Mesenchymal stem cell (in vitro differentiated cells and primary cell): ENCODE data around the gene RAC3. TPM values are rescaled to one million over a fixed set of nuclear protein-coding genes. Genes with fewer than 3 reads are reported as not detected.

Experiments used
- DNase-seq: peaks from one replicate; pipeline ENCODE4 v3.0.0-alpha.2; 2013
- H2AFZ ChIP-seq: one replicate; pipeline ENCODE4 v1.6.1; 2013; ENCODE audit warnings: low read depth, mild to moderate bottlenecking, control low read depth, inconsistent platforms, low read length, moderate library complexity
- H2AK5ac ChIP-seq: 2 replicates; pipeline ENCODE4 v1.6.1; 2013; ENCODE audit warnings: low read length, moderate library complexity, mild to moderate bottlenecking, inconsistent platforms; ENCODE audit not compliant: severe bottlenecking
- H2BK120ac ChIP-seq: one replicate; pipeline ENCODE4 v1.6.1; 2013; ENCODE audit warnings: low read depth, mild to moderate bottlenecking, inconsistent platforms, low read length, moderate library complexity
- H2BK12ac ChIP-seq, 2 experiments: one replicate each; pipeline ENCODE4 v1.6.1; 2013; ENCODE audit warnings: inconsistent platforms in 2 of 2, low read length in 2 of 2, mild to moderate bottlenecking in 2 of 2, moderate library complexity in 2 of 2, control low read depth in 1 of 2
- H2BK15ac ChIP-seq: one replicate; pipeline ENCODE4 v1.6.1; 2013; ENCODE audit warnings: mild to moderate bottlenecking, low read depth, inconsistent platforms; ENCODE audit not compliant: poor library complexity, severe bottlenecking
- H2BK5ac ChIP-seq: 2 replicates; pipeline ENCODE4 v1.6.1; 2013; ENCODE audit warnings: low read depth, mild to moderate bottlenecking, low read length, control low read depth, inconsistent platforms; ENCODE audit not compliant: poor library complexity, severe bottlenecking
- H3K14ac ChIP-seq, 2 experiments: one replicate each; pipeline ENCODE4 v1.6.1; 2013; ENCODE audit warnings: inconsistent platforms in 2 of 2, low read length in 2 of 2, control low read depth in 1 of 2, mild to moderate bottlenecking in 1 of 2, moderate library complexity in 1 of 2
- H3K18ac ChIP-seq, 2 experiments: one replicate each; pipeline ENCODE4 v1.6.1; 2013; ENCODE audit warnings: inconsistent platforms in 2 of 2, low read length in 2 of 2, control low read depth in 1 of 2, low read depth in 1 of 2, mild to moderate bottlenecking in 1 of 2
- H3K23ac ChIP-seq, 2 experiments: one replicate each; pipeline ENCODE4 v1.6.1; 2013; ENCODE audit warnings: inconsistent platforms in 2 of 2, low read length in 2 of 2, mild to moderate bottlenecking in 2 of 2, moderate library complexity in 2 of 2, control low read depth in 1 of 2
- H3K27ac ChIP-seq: 2 replicates; pipeline ENCODE4 v1.5.1; 2013; ENCODE audit warnings: mild to moderate bottlenecking, moderate library complexity, low read length, control low read depth, inconsistent platforms; ENCODE audit not compliant: poor library complexity, severe bottlenecking
- H3K27me3 ChIP-seq, 2 experiments: 2 replicates each; pipeline versions ENCODE4 v1.6.1 to v1.7.0; 2013; ENCODE audit warnings: low read length in 2 of 2, mild to moderate bottlenecking in 2 of 2, moderate library complexity in 2 of 2, control low read depth in 1 of 2, inconsistent platforms in 1 of 2; ENCODE audit not compliant: control insufficient read depth in 1 of 2, insufficient read depth in 1 of 2
- H3K36me3 ChIP-seq, 2 experiments: 2 replicates each; pipeline versions ENCODE4 v1.6.1 to v1.7.0; 2013; ENCODE audit warnings: low read length in 2 of 2, control low read depth in 1 of 2, inconsistent platforms in 1 of 2, low read depth in 1 of 2, mild to moderate bottlenecking in 1 of 2; ENCODE audit not compliant: insufficient read depth in 2 of 2, control insufficient read depth in 1 of 2
- H3K4ac ChIP-seq, 2 experiments: one replicate each; pipeline ENCODE4 v1.6.1; 2013; ENCODE audit warnings: inconsistent platforms in 2 of 2, low read length in 2 of 2, mild to moderate bottlenecking in 2 of 2, moderate library complexity in 2 of 2, control low read depth in 1 of 2, low read depth in 1 of 2
- H3K4me1 ChIP-seq: 2 replicates; pipeline ENCODE4 v1.6.1; 2013; ENCODE audit warnings: low read depth, low read length, control low read depth; ENCODE audit not compliant: control insufficient read depth, insufficient read depth
- H3K4me2 ChIP-seq: 2 replicates; pipeline ENCODE4 v1.6.1; 2013; ENCODE audit warnings: low read length, mild to moderate bottlenecking, inconsistent platforms; ENCODE audit not compliant: poor library complexity, severe bottlenecking
- H3K4me3 ChIP-seq, 2 experiments: 2 replicates each; pipeline versions ENCODE4 v1.5.1 to v1.7.0; 2013; ENCODE audit warnings: low read length in 2 of 2, mild to moderate bottlenecking in 2 of 2, control low read depth in 1 of 2, low read depth in 1 of 2; ENCODE audit not compliant: insufficient read depth in 1 of 2
- H3K79me1 ChIP-seq: replicated peaks from 2 replicates; pipeline ENCODE4 v1.6.1; 2013; ENCODE audit warnings: mild to moderate bottlenecking, control low read depth, low read length, inconsistent platforms; ENCODE audit not compliant: poor library complexity, severe bottlenecking
- H3K9ac ChIP-seq: 2 replicates; pipeline ENCODE4 v1.7.0; 2013; ENCODE audit warnings: mild to moderate bottlenecking, low read length, moderate library complexity
- H3K9me3 ChIP-seq: 2 replicates; pipeline ENCODE4 v1.7.0; 2013; ENCODE audit warnings: mild to moderate bottlenecking, low read length; ENCODE audit not compliant: control insufficient read depth
- H4K8ac ChIP-seq: one replicate; pipeline ENCODE4 v1.6.1; 2013; ENCODE audit warnings: inconsistent platforms, mild to moderate bottlenecking, low read length, moderate library complexity
- H4K91ac ChIP-seq: one replicate; pipeline ENCODE4 v1.6.1; 2013; ENCODE audit warnings: mild to moderate bottlenecking, low read length, inconsistent platforms
- WGBS: methylation state at CpG from one replicate; pipeline ENCODE4 v1.1.7; 2013; ENCODE audit warnings: mixed read lengths; 5-methylcytosine and 5-hydroxymethylcytosine counted together
- polyA plus RNA-seq, 2 experiments: library from polyadenylated mRNA; stranded (reverse); fragments of 200-250 nt; gene quantifications; one replicate each; pipeline ENCODE4 v1.2.3, GENCODE V29; 2013

RAC3 gene
- 33.3 TPM for polyA plus RNA-seq (2013, experiment 1 of 2)
- 31.4 TPM for polyA plus RNA-seq (2013, experiment 2 of 2)

DNA sequence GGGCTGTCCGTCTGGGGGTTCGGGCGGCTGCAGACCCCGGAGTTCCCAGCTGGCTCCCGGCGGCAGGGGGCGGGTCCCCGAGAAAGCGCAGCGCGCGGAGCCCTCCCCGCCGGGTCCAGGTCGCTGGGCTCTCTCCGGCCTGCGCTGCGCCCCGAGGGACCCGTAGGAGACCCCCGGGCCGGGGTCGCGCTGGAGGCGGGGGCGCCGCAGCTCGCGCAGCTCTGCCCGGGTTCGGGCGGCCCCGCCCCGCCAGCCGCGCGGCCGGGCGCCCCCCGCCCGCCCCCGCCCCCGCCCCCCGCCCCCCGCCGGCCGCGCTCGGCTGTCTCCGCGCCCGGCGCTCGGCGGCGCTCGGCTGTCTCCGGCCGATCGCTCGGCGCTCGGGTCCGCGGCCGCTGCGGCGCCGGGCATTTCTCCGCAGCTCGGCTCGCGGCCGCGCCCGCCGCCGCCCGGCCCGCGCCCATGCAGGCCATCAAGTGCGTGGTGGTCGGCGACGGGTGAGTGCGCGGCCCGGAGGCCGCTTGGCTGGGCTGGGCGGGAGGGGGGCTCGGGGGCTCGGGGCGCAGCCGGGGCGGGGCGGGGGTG is at the start of gene RAC3:
Gene RAC3, plus strand, starts transcription at position 376 of the 582 bp plus-strand sequence. Its CDS starts 84 bp downstream, at position 460.
- peak within 1 kb of the TSS; percentile 96 for H3K4me2 ChIP-seq
- H2BK120ac ChIP-seq, result peak within 1 kb of the TSS; percentile 67
- DNase-seq, result peak; percentile 39
- no peak within 1 kb of the TSS for H2BK5ac ChIP-seq
- H2BK12ac ChIP-seq, result peak within 1 kb of the TSS in 1 of 2 experiments; percentile 86
- peak within 1 kb of the TSS; percentile 84 for H2BK15ac ChIP-seq
- peak within 1 kb of the TSS; percentile 52 to 78 for H3K18ac ChIP-seq
- peak within 1 kb of the TSS; percentile 60 to 68 for H3K4ac ChIP-seq
- peaks cover 0 to 12% of the 10 kb centered on the region in 2 experiments for H3K27me3 ChIP-seq
- peak within 1 kb of the TSS; percentile 57 for H4K91ac ChIP-seq
- no peak within 1 kb of the TSS for H2AK5ac ChIP-seq
- no peaks in the 10 kb centered on the region for H3K9me3 ChIP-seq
- peak within 1 kb of the TSS; percentile 88 for H2AFZ ChIP-seq
- peak within 1 kb of the TSS; percentile 64 to 79 for H3K4me3 ChIP-seq
- H3K79me1 ChIP-seq, result peaks cover 13% of the 10 kb centered on the region
- H3K4me1 ChIP-seq, result peaks cover 24% of the 10 kb centered on the region
- no peak within 1 kb of the TSS for H3K27ac ChIP-seq
- no peak within 1 kb of the TSS for H3K23ac ChIP-seq
- peak within 1 kb of the TSS in 1 of 2 experiments; percentile 80 for H3K14ac ChIP-seq
- H3K9ac ChIP-seq, result peak within 1 kb of the TSS; percentile 38
- H3K36me3 ChIP-seq, result peaks cover 0 to 59% of the 10 kb centered on the region in 2 experiments
- peak within 1 kb of the TSS; percentile 64 for H4K8ac ChIP-seq
- 0% methylated on average over 29 of the region's 96 CpGs for WGBS

DNA sequence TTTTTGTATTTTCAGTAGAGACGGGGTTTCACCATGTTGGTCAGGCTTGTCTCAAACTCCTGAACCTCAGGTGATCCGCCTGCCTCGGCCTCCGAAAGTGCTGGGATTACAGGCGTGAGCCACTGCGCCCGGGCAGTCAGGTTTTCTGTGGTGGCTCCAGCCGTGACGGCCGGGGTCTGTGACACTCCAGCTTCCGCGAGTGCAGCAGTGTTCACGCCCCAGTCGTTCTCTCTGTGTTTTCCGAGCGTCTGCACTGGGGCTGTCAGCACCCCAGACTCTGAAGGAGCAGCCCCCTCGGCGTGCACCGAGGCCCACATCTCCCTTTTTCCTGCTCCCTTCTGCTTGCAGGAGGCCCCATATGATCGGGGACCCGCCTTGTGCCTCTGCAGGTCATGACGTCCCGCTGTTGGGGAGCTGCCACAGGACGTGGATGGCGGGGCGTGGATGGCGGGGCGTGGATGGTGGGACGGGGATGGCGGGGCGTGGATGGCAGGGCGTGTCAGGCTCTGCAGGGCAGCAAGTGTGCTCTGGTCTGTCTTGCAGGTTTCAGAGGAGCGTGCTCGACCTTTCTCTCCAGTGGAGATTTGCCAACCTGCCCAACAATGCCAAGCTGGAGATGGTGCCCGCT is 48.4 kb upstream of the RAC3 start:
- WGBS, result 96% methylated on average over 35 of the region's 35 CpGs
- Histone ChIP-seq H3K27ac (no peak overlapping the region), H3K27me3 (no peaks in the 10 kb centered on the region), H3K18ac (no peak overlapping the region), H4K8ac (no peak overlapping the region), H3K36me3 (peaks cover 52 to 65% of the 10 kb centered on the region in 2 experiments), H4K91ac (no peak overlapping the region), H2BK12ac (no peak overlapping the region), H2BK15ac (no peak overlapping the region), H2BK120ac (no peak overlapping the region), H3K9ac (no peak overlapping the region), H3K4me2 (no peak overlapping the region), H3K4me3 (no peak overlapping the region), H3K9me3 (no peaks in the 10 kb centered on the region), H2BK5ac (no peak overlapping the region), H3K79me1 (peaks cover 41% of the 10 kb centered on the region), H3K4ac (no peak overlapping the region), H3K4me1 (peaks cover 12% of the 10 kb centered on the region), H3K23ac (no peak overlapping the region), H3K14ac (no peak overlapping the region), H2AFZ (no peak overlapping the region), H2AK5ac (no peak overlapping the region)
- DNase-seq, result no peak

- no peak overlapping the region for H3K4ac ChIP-seq
- H4K91ac ChIP-seq, result no peak overlapping the region
- peaks cover 41% of the 10 kb centered on the region for H3K79me1 ChIP-seq
- no peak overlapping the region for H3K14ac ChIP-seq
- no peak overlapping the region for H2BK5ac ChIP-seq
- H2BK12ac ChIP-seq, result no peak overlapping the region
- H3K9me3 ChIP-seq, result no peaks in the 10 kb centered on the region
- WGBS, result 96% methylated on average over 26 of the region's 26 CpGs
- no peak overlapping the region for H3K27ac ChIP-seq
- H3K27me3 ChIP-seq, result no peaks in the 10 kb centered on the region
- H2BK15ac ChIP-seq, result no peak overlapping the region
- H2BK120ac ChIP-seq, result no peak overlapping the region
- no peak overlapping the region for H3K18ac ChIP-seq
- no peak overlapping the region for H3K23ac ChIP-seq
- H4K8ac ChIP-seq, result no peak overlapping the region
- H3K4me3 ChIP-seq, result no peak overlapping the region
- H2AFZ ChIP-seq, result no peak overlapping the region
- peaks cover 52 to 69% of the 10 kb centered on the region in 2 experiments for H3K36me3 ChIP-seq
- DNase-seq, result no peak
- no peak overlapping the region for H3K9ac ChIP-seq
- H3K4me2 ChIP-seq, result no peak overlapping the region
- no peak overlapping the region for H2AK5ac ChIP-seq
- H3K4me1 ChIP-seq, result peaks cover 9% of the 10 kb centered on the region
These were observed 47.7 kb upstream of the RAC3 start for GRCh38 chr17:81983639-81984373.
